Calu3 (cell line): ENCODE data around the gene ZNF148. TPM values are rescaled to one million over a fixed set of nuclear protein-coding genes. Genes with fewer than 3 reads are reported as not detected.

ENCODE experiments used
- BruUV-seq: library from RNA; stranded (reverse); fragments of 400-500 nt; replicated peaks from 2 replicates; lab custom pipeline; 2021; lab: Mats Ljungman, UMichigan
- CTCF ChIA-PET: fragments of 300-600 bp; sonication (Branson Sonifier 250); formaldehyde crosslinking; loops from one replicate; lab custom pipeline; 2022; ENCODE audit warnings: antibody characterized with exemption; lab: Charles Lee
- DNase-seq: peaks from one replicate; pipeline ENCODE4 v3.0.0; 2022
- H3K27ac Mint-ChIP-seq: one replicate; pipeline ENCODE4 v1.8.0; 2022; ENCODE audit warnings: mixed read lengths; ENCODE audit not compliant: unreplicated experiment
- H3K27me3 Mint-ChIP-seq: one replicate; pipeline ENCODE4 v1.8.0; 2022; ENCODE audit warnings: mixed read lengths; ENCODE audit not compliant: unreplicated experiment
- H3K36me3 Mint-ChIP-seq: one replicate; pipeline ENCODE4 v1.8.0; 2022; ENCODE audit warnings: mild to moderate bottlenecking, moderate library complexity, mixed read lengths; ENCODE audit not compliant: insufficient read depth, unreplicated experiment
- H3K4me1 Mint-ChIP-seq: one replicate; pipeline ENCODE4 v1.8.0; 2022; ENCODE audit warnings: mild to moderate bottlenecking, low read depth, mixed read lengths; ENCODE audit not compliant: unreplicated experiment
- H3K4me3 Mint-ChIP-seq: one replicate; pipeline ENCODE4 v1.8.0; 2022; ENCODE audit warnings: mild to moderate bottlenecking, low read depth, moderate library complexity, mixed read lengths; ENCODE audit not compliant: unreplicated experiment
- H3K9me3 Mint-ChIP-seq: one replicate; pipeline ENCODE4 v1.8.0; 2022; ENCODE audit warnings: low read depth, mixed read lengths; ENCODE audit not compliant: unreplicated experiment
- CTCF ChIP-seq: fragments of 200-600 bp; IDR thresholded peaks from one replicate; pipeline ENCODE4 v1.8.0; 2022; ENCODE audit warnings: antibody characterized with exemption; ENCODE audit not compliant: unreplicated experiment
- intact Hi-C: fragments of 100-400 bp; cut with micrococcal nuclease; formaldehyde crosslinking; loops from one replicate; pipeline ENCODE4 v1.10.0; 2022; ENCODE audit not compliant: unreplicated experiment
- total RNA-seq: library from RNA; stranded (reverse); gene quantifications from 2 replicates; pipeline ENCODE4 v1.2.3, GENCODE V29; 2022

ZNF148 gene
- total RNA-seq, 1 experiment from 2014 or later, result 55.0 TPM

- no peak for DNase-seq
- Mint-ChIP-seq H3K36me3 (no peaks in the 10 kb centered on the region), H3K27me3 (no peaks in the 10 kb centered on the region), H3K27ac (no peak overlapping the region), H3K9me3 (no peaks in the 10 kb centered on the region), H3K4me1 (no peaks in the 10 kb centered on the region), H3K4me3 (no peak overlapping the region)
- intact Hi-C loops, result no loop called here
- no TSS peak for BruUV-seq
- no peak for TF ChIP-seq CTCF
- CTCF ChIA-PET, result interaction anchor here (0.6 kb wide), 1 partner anchor 231 kb away, joined by 3 read pairs; no protein-coding TSS in a partner anchor
Observed at GRCh38 chr3:125191730-125192129, 183.4 kb downstream of the ZNF148 start.

GRCh38 chr3:125191256-125191655 lies 183.9 kb downstream of the ZNF148 start:
- CTCF ChIA-PET, result interaction anchor here (0.6 kb wide), 1 partner anchor 232 kb away, joined by 3 read pairs; no protein-coding TSS in a partner anchor
- H3K4me1 Mint-ChIP-seq, result no peaks in the 10 kb centered on the region
- H3K36me3 Mint-ChIP-seq, result no peaks in the 10 kb centered on the region
- DNase-seq, result no peak
- no peak overlapping the region for H3K27ac Mint-ChIP-seq
- intact Hi-C loops, result no loop called here
- no TSS peak for BruUV-seq
- no peak for TF ChIP-seq CTCF
- H3K9me3 Mint-ChIP-seq, result no peaks in the 10 kb centered on the region
- H3K27me3 Mint-ChIP-seq, result no peaks in the 10 kb centered on the region
- no peak overlapping the region for H3K4me3 Mint-ChIP-seq

- no TSS peak for BruUV-seq
- no peak for TF ChIP-seq CTCF
- H3K27me3 Mint-ChIP-seq, result no peaks in the 10 kb centered on the region
- H3K36me3 Mint-ChIP-seq, result no peaks in the 10 kb centered on the region
- H3K27ac Mint-ChIP-seq, result no peak overlapping the region
- H3K9me3 Mint-ChIP-seq, result no peaks in the 10 kb centered on the region
- intact Hi-C loops, result no loop called here
- no peak overlapping the region for H3K4me3 Mint-ChIP-seq
- no peaks in the 10 kb centered on the region for H3K4me1 Mint-ChIP-seq
- DNase-seq, result no peak
- CTCF ChIA-PET, result no interaction called here
Observed at GRCh38 chr3:125190786-125191185, 184.3 kb downstream of the ZNF148 start.

GRCh38 chr3:125189378-125190165 lies 185.6 kb downstream of the ZNF148 start:
- TF ChIP-seq CTCF, result no peak
- Mint-ChIP-seq H3K27me3 (no peaks in the 10 kb centered on the region), H3K36me3 (no peaks in the 10 kb centered on the region), H3K4me3 (no peak overlapping the region), H3K27ac (no peak overlapping the region), H3K9me3 (no peaks in the 10 kb centered on the region), H3K4me1 (no peaks in the 10 kb centered on the region)
- no TSS peak for BruUV-seq
- no peak for DNase-seq
- CTCF ChIA-PET, result no interaction called here
- intact Hi-C loops, result no loop called here
